Fibroblast of lung (primary cell): Measurements from ENCODE around the gene ESR2.

Experiments used
- EZH2 ChIP-seq: IDR thresholded peaks from 2 replicates; pipeline ENCODE4 v1.5.1; 2012; ENCODE audit warnings: low read length, control low read depth, mild to moderate bottlenecking; ENCODE audit errors: missing control alignments
- TF ChIP-seq, protein P1 (sequence below), 2 donors: IDR thresholded peaks in 1 of 2; conservative IDR thresholded peaks in 1 of 2; 1 replicate in 1 of 2; 2 replicates in 1 of 2; pipeline ENCODE4 v1.5.1; 2011 to 2012; ENCODE audit warnings: low read length in 2 of 2, control low read depth in 1 of 2, inconsistent platforms in 1 of 2, low read depth in 1 of 2, mild to moderate bottlenecking in 1 of 2

DNA sequence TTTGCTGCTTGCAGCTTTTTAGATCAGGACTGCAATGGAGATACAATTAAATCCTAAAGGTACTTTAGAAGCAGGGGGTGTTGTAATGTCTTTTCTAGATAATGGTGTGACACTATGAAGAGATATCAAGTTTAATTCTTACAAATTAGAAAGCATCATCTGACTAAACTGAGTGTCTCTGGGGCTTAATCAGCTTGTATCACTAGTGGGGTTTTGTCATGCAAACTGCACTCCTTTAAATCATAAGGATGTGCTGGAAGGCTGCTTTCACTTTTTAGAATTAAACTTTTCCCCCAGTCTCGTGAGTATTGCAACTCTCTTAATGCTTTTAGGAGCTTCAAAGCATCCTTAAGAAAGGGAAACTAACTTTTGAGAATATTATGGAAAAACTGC lies 218.6 kb downstream of the ESR2 start:
- TF ChIP-seq, protein P1, sequence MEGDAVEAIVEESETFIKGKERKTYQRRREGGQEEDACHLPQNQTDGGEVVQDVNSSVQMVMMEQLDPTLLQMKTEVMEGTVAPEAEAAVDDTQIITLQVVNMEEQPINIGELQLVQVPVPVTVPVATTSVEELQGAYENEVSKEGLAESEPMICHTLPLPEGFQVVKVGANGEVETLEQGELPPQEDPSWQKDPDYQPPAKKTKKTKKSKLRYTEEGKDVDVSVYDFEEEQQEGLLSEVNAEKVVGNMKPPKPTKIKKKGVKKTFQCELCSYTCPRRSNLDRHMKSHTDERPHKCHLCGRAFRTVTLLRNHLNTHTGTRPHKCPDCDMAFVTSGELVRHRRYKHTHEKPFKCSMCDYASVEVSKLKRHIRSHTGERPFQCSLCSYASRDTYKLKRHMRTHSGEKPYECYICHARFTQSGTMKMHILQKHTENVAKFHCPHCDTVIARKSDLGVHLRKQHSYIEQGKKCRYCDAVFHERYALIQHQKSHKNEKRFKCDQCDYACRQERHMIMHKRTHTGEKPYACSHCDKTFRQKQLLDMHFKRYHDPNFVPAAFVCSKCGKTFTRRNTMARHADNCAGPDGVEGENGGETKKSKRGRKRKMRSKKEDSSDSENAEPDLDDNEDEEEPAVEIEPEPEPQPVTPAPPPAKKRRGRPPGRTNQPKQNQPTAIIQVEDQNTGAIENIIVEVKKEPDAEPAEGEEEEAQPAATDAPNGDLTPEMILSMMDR (conservative IDR thresholded peaks at IDR 0.05 in 1 of 2, IDR thresholded peaks at IDR 0.05 in 1 of 2; ENCODE audit: low read depth in 1 of 2, low read length in 2 of 2) = no peak
- no peak for TF ChIP-seq EZH2
